K562 (cell line): ENCODE results near the gene RNASET2. TPM values are rescaled to one million over a fixed set of nuclear protein-coding genes. Genes with fewer than 3 reads are reported as not detected.

ENCODE experiments used
- BHLHE40 ChIP-seq: IDR thresholded peaks from 2 replicates; pipeline ENCODE4 v1.6.1; 2011; ENCODE audit warnings: low read length, improper control_type of control experiment
- DIDO1 ChIP-seq: fragments of 450-650 bp; IDR thresholded peaks from 2 replicates; pipeline ENCODE4 v1.6.1; 2016; ENCODE audit warnings: low read depth, missing biosample characterization, missing genetic modification characterization
- ERF ChIP-seq: fragments of 450-650 bp; formaldehyde crosslinking; IDR thresholded peaks from 2 replicates; pipeline ENCODE4 v1.4.0; 2020; ENCODE audit warnings: mild to moderate bottlenecking, mixed read lengths
- ESRRA ChIP-seq: fragments of 450-650 bp; IDR thresholded peaks from 2 replicates; pipeline ENCODE4 v1.6.1; 2014; ENCODE audit warnings: low read depth, mild to moderate bottlenecking, moderate library complexity, borderline replicate concordance
- ETV5 ChIP-seq: sonication (generic); formaldehyde crosslinking; IDR thresholded peaks from 2 replicates; pipeline ENCODE4 v1.4.0; 2020; ENCODE audit warnings: low read depth, mild to moderate bottlenecking, missing genetic modification reagents
- EWSR1 ChIP-seq: fragments of 450-650 bp; IDR thresholded peaks from 2 replicates; pipeline ENCODE4 v1.6.1; 2018; ENCODE audit warnings: borderline replicate concordance, mild to moderate bottlenecking, low read depth, moderate library complexity; ENCODE audit not compliant: partially characterized antibody
- FOXK1 ChIP-seq: sonication (generic); formaldehyde crosslinking; IDR thresholded peaks from 2 replicates; pipeline ENCODE4 v1.8.0; 2022; ENCODE audit warnings: missing genetic modification reagents, mild to moderate bottlenecking, borderline replicate concordance
- GATAD2A ChIP-seq: fragments of 450-650 bp; IDR thresholded peaks from 2 replicates; pipeline ENCODE4 v1.6.1; 2017
- KLF13 ChIP-seq: fragments of 450-650 bp; IDR thresholded peaks from 2 replicates; pipeline ENCODE4 v1.6.1; 2016; ENCODE audit warnings: missing genetic modification characterization, low read depth, mild to moderate bottlenecking, missing compliant biosample characterization, moderate library complexity, borderline replicate concordance
- NBN ChIP-seq: fragments of 450-650 bp; IDR thresholded peaks from 2 replicates; pipeline ENCODE4 v1.6.1; 2016; ENCODE audit warnings: low read depth, mild to moderate bottlenecking
- NFE2L1 ChIP-seq: fragments of 450-650 bp; IDR thresholded peaks from 2 replicates; pipeline ENCODE4 v1.6.1; 2016; ENCODE audit warnings: missing genetic modification characterization, low read depth, mild to moderate bottlenecking, missing compliant biosample characterization, moderate library complexity, borderline replicate concordance
- NR2C2 ChIP-seq, 2 experiments: fragments of 200-800 bp in 1 of 2; sonication (Bioruptor generic) in 1 of 2; sonication (generic) in 1 of 2; formaldehyde crosslinking in 1 of 2; IDR thresholded peaks; 2 replicates each; pipeline versions ENCODE4 v1.6.1 to v1.8.0; 2016 to 2022; ENCODE audit warnings: mild to moderate bottlenecking in 1 of 2, missing compliant biosample characterization in 1 of 2, missing genetic modification characterization in 1 of 2, missing genetic modification reagents in 1 of 2
- PHB2 ChIP-seq: fragments of 450-650 bp; IDR thresholded peaks from 2 replicates; pipeline ENCODE4 v1.6.1; 2017; ENCODE audit warnings: low read depth
- POLR2H ChIP-seq: IDR thresholded peaks from 2 replicates; pipeline ENCODE4 v1.6.1; 2016; ENCODE audit warnings: missing genetic modification characterization, low read depth, mild to moderate bottlenecking, control low read depth, missing compliant biosample characterization, moderate library complexity
- SIX5 ChIP-seq, 2 experiments: IDR thresholded peaks; 2 replicates each; pipeline ENCODE4 v1.6.1; 2011; ENCODE audit warnings: low read length in 2 of 2, borderline replicate concordance in 1 of 2, low read depth in 1 of 2, mild to moderate bottlenecking in 1 of 2, moderate library complexity in 1 of 2; ENCODE audit not compliant: insufficient read depth in 1 of 2
- SMAD3 ChIP-seq: fragments of 450-650 bp; formaldehyde crosslinking; conservative IDR thresholded peaks from 2 replicates; pipeline ENCODE4 v1.4.0; 2020; ENCODE audit warnings: mild to moderate bottlenecking
- SMC3 ChIP-seq: conservative IDR thresholded peaks from 2 replicates; pipeline ENCODE4 v1.6.1; 2011; ENCODE audit warnings: low read depth, low read length, improper control_type of control experiment; ENCODE audit not compliant: insufficient read depth
- SRSF3 ChIP-seq: fragments of 200-400 bp; formaldehyde crosslinking; IDR thresholded peaks from 2 replicates; pipeline ENCODE4 v1.6.1; 2016; ENCODE audit warnings: mild to moderate bottlenecking, low read length, moderate library complexity; ENCODE audit not compliant: insufficient read depth
- TAF7 ChIP-seq: fragments of 450-650 bp; IDR thresholded peaks from 2 replicates; pipeline ENCODE4 v1.6.1; 2016; ENCODE audit warnings: missing genetic modification characterization, missing compliant biosample characterization
- TCFL5 ChIP-seq: fragments of 250-450 bp; sonication (Bioruptor Pico); conservative IDR thresholded peaks from 2 replicates; pipeline ENCODE4 v1.6.1; 2021; ENCODE audit warnings: mild to moderate bottlenecking, moderate library complexity, matching md5 sums
- XRCC5 ChIP-seq: fragments of 200-400 bp; formaldehyde crosslinking; IDR thresholded peaks from 2 replicates; pipeline ENCODE4 v1.6.1; 2017; ENCODE audit warnings: low read depth, mild to moderate bottlenecking, low read length
- ZEB2 ChIP-seq: fragments of 450-650 bp; IDR thresholded peaks from 2 replicates; pipeline ENCODE4 v1.6.1; 2016
- ZNF436 ChIP-seq: fragments of 250-450, 450-650 bp; sonication (Bioruptor Pico); formaldehyde crosslinking; IDR thresholded peaks from 2 replicates; pipeline ENCODE4 v1.7.0; 2020; ENCODE audit warnings: mild to moderate bottlenecking
- ZNF445 ChIP-seq: fragments of 250-450 bp; sonication (Bioruptor Pico); IDR thresholded peaks from 2 replicates; pipeline ENCODE4 v1.4.0; 2020; ENCODE audit warnings: low read depth, mild to moderate bottlenecking, moderate library complexity
- polyA plus RNA-seq, 8 experiments: library from polyadenylated mRNA; depleted of rRNA in 4 of 8; stranded (reverse) in 5 of 8; unstranded in 3 of 8; fragments of >200 nt; fragmentation: Nextera tagmentation in 2 of 8; fragmentation: Illumina TruSeq in 1 of 8; extraction: Ambion mirVana in 2 of 8; extraction: Trizol in 1 of 8; gene quantifications; 2 replicates each; pipeline versions ENCODE4 v1.2.1 to v1.2.3, GENCODE V29; 2011 to 2014; ENCODE audit warnings: inconsistent platforms in 1 of 8, missing spikeins in 1 of 8
- total RNA-seq, 7 experiments: library from RNA; depleted of rRNA in 6 of 7; stranded (reverse); fragments of >200 nt in 6 of 7; fragmentation: Illumina TruSeq in 2 of 7; extraction: Trizol in 2 of 7; gene quantifications; 2 replicates each; pipeline versions ENCODE4 v1.2.1 to v1.2.3, GENCODE V29; 2011 to 2021; ENCODE audit warnings: low replicate concordance in 1 of 7
- TF ChIP-seq, protein P1 (sequence below): fragments of 450-650 bp; IDR thresholded peaks from one replicate; pipeline ENCODE4 v1.6.1; 2018; ENCODE audit warnings: mild to moderate bottlenecking, moderate library complexity; ENCODE audit not compliant: partially characterized antibody
- TF ChIP-seq, protein P2 (sequence below): sonication (generic); formaldehyde crosslinking; IDR thresholded peaks from 2 replicates; pipeline ENCODE4 v1.8.1; 2023; ENCODE audit warnings: mild to moderate bottlenecking, missing genetic modification reagents
- TF ChIP-seq, protein P3 (sequence below): sonication (generic); formaldehyde crosslinking; IDR thresholded peaks from 2 replicates; pipeline ENCODE4 v1.8.0; 2022; ENCODE audit warnings: missing genetic modification reagents, mild to moderate bottlenecking, borderline replicate concordance

RNASET2 gene
- total and polyA plus RNA-seq, 9 of the 15 experiments (the other 6 are each of a cell fraction or from before 2014, with no cell fraction given): 7.4 to 141 (median 91.3) TPM

DNA sequence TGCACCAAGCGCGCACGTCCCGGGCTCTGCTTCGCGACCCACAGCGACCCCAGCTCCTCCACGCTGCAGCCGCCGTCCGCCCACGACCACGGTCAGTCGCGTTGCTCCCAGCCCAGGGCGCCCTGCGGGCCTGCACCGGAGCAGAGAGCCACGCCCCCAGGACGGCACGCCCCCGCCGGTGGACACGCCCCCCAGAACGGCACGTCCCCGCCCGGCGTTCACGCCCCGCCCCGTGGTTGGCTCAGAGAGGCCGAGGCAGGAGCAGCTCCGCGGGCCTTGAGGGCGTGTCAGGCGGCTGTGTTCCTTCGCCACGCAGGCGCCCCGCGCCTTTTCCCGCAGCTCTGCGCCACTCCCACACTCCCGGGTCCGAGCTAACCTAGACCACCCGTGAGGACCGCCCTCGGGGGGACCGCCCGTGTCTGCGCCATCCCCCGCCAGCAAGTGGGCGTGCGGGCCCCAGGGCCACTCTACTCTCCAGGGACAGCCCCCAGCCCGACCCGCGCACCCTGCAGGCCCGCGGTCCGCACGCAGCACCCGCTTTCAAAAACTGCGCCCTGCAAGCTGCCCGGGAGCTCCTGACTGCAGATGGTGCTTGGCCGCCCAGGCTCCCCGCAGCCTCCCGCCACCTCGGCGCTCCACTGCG is at the start of gene RNASET2 (continued):
- TF ChIP-seq, protein P1, sequence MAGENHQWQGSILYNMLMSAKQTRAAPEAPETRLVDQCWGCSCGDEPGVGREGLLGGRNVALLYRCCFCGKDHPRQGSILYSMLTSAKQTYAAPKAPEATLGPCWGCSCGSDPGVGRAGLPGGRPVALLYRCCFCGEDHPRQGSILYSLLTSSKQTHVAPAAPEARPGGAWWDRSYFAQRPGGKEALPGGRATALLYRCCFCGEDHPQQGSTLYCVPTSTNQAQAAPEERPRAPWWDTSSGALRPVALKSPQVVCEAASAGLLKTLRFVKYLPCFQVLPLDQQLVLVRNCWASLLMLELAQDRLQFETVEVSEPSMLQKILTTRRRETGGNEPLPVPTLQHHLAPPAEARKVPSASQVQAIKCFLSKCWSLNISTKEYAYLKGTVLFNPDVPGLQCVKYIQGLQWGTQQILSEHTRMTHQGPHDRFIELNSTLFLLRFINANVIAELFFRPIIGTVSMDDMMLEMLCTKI: no peak
- TF ChIP-seq NBN (no peak), PHB2 (no peak), DIDO1 (tag) (no peak), FOXK1 (CRISPR knock-in tag) (no peak), ERF (no peak; the same call in 1 of the 2 replicates), TCFL5 (no peak), ZEB2 (no peak), EWSR1 (no peak), SMC3 (no peak), TAF7 (no peak), BHLHE40 (peak; percentile 57), ETV5 (CRISPR knock-in tag) (no peak), SIX5 (IDR thresholded peaks at IDR 0.05; ENCODE audit: borderline replicate concordance in 1 of 2, insufficient read depth in 1 of 2, low read depth in 1 of 2, low read length in 2 of 2) (no peak), KLF13 (tag) (peak; percentile 84), ZNF445 (no peak), SMAD3 (CRISPR knock-in tag) (no peak), ESRRA (peak; percentile 36; the same call in 1 of the 2 replicates), ZNF436 (CRISPR knock-in tag) (no peak), POLR2H (tag) (no peak), NR2C2 (CRISPR knock-in tag; IDR thresholded peaks at IDR 0.05) (no peak; the same call in 1 of the 2 replicates), NR2C2 (tag; IDR thresholded peaks at IDR 0.05) (no peak), SRSF3 (no peak), NFE2L1 (tag) (no peak), XRCC5 (0 out of 2 replicates have a peak, but pooled peaks have one; percentile 22), GATAD2A (0 out of 2 replicates have a peak, but pooled peaks have one; percentile 6)
- TF ChIP-seq, protein P2, sequence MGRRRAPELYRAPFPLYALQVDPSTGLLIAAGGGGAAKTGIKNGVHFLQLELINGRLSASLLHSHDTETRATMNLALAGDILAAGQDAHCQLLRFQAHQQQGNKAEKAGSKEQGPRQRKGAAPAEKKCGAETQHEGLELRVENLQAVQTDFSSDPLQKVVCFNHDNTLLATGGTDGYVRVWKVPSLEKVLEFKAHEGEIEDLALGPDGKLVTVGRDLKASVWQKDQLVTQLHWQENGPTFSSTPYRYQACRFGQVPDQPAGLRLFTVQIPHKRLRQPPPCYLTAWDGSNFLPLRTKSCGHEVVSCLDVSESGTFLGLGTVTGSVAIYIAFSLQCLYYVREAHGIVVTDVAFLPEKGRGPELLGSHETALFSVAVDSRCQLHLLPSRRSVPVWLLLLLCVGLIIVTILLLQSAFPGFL (CRISPR knock-in tag): no peak
- TF ChIP-seq, protein P3, sequence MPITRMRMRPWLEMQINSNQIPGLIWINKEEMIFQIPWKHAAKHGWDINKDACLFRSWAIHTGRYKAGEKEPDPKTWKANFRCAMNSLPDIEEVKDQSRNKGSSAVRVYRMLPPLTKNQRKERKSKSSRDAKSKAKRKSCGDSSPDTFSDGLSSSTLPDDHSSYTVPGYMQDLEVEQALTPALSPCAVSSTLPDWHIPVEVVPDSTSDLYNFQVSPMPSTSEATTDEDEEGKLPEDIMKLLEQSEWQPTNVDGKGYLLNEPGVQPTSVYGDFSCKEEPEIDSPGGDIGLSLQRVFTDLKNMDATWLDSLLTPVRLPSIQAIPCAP (CRISPR knock-in tag): no peak
